HT-29 (cell line): Measurements from ENCODE around the gene FAM149B1. TPM values are rescaled to one million over a fixed set of nuclear protein-coding genes. Genes with fewer than 3 reads are reported as not detected.

Experiments used
- DNase-seq: peaks from one replicate; pipeline ENCODE4 v3.0.0-alpha.2; 2015; ENCODE audit warnings: low spot score
- total RNA-seq: library from RNA; depleted of rRNA; stranded (reverse); fragments of >200 nt; shearing (Covaris generic); gene quantifications from 2 replicates; pipeline ENCODE4 v1.2.3, GENCODE V29; 2014

Gene FAM149B1
- total RNA-seq, 1 experiment from 2014 or later: 4.3 TPM

GRCh38 chr10:73174148-73174925 is 6.4 kb downstream of the FAM149B1 start:
- DNase-seq: no peak

DNA sequence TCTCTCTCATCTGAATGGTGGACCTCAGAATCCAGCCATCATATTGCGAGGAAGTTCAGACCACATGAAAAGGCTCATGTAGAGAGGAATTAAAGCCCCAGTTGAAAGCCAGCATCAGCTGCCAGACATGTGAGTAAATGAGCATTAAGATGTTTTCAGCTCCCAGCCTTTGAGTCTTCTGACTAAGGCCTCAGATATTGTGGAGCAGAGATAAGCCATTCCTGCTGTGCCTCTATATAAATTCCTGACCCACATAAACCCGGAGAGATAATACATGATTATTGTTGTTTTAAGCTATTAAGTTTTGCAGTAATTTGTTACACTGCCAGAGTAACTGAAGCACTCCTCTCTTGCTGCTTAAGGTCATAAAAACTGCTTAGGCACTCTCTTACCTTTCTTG is 14.6 kb downstream of the FAM149B1 start:
- DNase-seq: no peak

GRCh38 chr10:73183667-73184281 is 15.9 kb downstream of the FAM149B1 start:
- DNase-seq: no peak

DNA sequence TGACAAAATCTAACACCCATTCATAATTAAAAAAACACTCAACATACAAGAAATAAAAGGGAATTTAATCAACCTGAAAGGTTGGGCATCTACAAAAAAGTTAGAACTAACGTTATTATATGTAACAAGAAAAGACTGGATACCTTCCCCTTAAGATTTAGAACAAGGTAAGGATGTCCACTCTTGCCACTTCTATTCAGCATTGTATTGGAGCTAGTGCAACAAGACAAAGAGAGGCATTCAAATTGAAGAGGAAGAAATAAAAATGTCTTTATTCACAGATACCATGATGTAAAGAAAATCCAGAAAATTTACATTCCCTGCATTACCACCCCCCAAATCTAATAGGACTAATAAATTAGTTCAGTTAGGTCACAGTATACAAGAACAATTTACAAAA is 18.3 kb downstream of the FAM149B1 start:
- DNase-seq: no peak

- DNase-seq: no peak
Observed at GRCh38 chr10:73190188-73190587, 22.3 kb downstream of the FAM149B1 start.

- DNase-seq: no peak
Observed at GRCh38 chr10:73205081-73205480, 37.2 kb downstream of the FAM149B1 start.

DNA sequence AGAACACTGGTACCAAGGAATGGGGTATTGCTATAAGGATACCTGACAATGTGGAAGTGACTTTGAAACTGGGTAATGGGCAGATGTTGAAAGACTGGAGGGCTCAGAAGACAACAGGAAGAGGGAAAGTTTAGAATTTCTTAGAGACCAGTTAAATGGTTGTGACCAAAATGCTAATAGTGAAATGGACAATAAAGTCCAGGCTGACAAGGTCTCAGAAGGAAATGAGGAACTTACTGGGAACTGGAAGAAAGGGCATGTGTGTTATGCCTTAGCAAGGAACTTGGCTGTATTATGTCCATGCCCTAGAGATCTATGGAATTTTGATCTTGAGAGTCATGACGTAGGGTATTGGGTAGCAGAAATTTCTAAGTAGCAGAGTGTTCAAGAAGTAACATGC is 38.0 kb downstream of the FAM149B1 start:
- no peak for DNase-seq

GRCh38 chr10:73206385-73206784 is 38.5 kb downstream of the FAM149B1 start:
- no peak for DNase-seq

GRCh38 chr10:73207883-73208282 is 40.0 kb downstream of the FAM149B1 start:
- DNase-seq: no peak

- no peak for DNase-seq
Observed at GRCh38 chr10:73209705-73210104, 41.8 kb downstream of the FAM149B1 start.

GRCh38 chr10:73210395-73211105 is 42.6 kb downstream of the FAM149B1 start:
- DNase-seq: no peak

- DNase-seq: no peak
Observed at GRCh38 chr10:73211106-73211811, 43.3 kb downstream of the FAM149B1 start.

GRCh38 chr10:73215749-73216148 is 47.8 kb downstream of the FAM149B1 start:
- DNase-seq: no peak

DNA sequence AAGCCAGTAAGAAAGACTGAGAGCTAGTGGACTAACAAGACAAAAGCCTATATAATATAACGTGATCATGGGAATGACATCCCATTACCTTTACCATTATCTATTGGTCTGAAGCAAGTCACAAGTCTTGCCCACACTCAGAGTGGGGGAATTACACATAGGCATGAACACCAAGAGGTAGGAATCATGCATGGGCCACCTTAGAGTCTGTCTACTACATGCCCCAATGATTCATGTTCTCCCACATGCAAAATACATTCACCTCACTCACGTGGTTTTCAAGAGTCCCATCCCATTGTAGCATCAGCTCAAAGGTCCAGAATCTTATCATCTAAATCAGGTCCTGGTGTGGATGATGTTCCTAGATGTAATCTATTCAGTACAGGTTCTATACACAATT is 49.7 kb downstream of the FAM149B1 start:
- DNase-seq: no peak

DNA sequence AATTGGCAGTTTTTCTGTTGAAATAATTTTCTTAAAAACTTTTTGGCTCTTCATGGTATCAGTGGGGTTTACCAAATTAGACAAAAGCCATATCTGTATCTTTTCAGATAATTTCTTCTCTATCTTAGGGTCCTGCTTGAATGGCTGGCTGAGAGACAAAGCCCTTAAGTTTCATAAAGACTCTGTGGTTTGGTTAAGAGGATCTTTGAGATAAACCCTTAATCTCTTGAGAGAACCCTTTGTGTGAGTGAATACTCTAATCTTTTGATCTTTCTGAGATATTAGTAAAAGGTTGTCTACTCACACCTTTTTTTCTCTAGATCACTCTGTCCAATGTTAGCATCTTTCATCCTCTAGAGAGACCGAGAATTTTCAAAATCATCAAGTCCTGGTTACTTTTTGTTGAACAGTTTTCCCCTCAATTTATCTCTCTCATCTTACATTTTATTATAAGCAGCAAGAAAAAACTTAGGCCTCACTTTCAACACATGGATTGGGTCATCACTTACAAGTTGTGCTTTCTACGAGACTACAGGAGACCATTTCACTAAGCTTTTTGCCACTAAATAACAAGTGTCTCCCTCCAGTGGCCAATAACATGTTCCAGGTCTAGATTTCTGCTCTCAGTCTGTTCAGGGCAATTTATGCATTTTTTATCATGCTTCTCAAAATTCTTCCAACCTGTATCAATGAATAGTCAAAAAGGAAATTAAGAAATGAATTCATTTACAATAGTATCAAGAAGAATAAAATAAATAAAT is 50.7 kb downstream of the FAM149B1 start:
- peak; percentile 46 for DNase-seq

DNA sequence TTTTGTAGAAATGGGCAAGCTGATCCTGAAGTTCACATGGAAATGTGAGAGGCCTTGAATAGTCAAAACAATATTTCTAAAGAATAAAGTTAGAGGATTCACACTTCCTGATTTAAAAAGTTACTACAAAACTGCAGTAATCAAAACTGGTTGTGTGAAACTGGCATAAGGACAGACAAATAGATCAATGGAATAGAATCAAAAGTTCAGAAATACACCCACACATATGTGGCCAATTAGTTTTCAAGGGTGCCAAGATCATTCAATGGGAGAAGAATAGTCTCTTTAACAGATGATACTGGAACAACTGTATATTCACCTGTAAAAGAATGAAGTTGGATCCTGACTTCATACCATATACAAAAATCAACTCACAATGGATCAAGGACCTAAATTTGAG is 51.5 kb downstream of the FAM149B1 start:
- no peak for DNase-seq

GRCh38 chr10:73220989-73221388 is 53.1 kb downstream of the FAM149B1 start:
- no peak for DNase-seq

GRCh38 chr10:73225518-73225917 is 57.6 kb downstream of the FAM149B1 start:
- DNase-seq: no peak

- DNase-seq: no peak
Observed at GRCh38 chr10:73226663-73227062, 58.7 kb downstream of the FAM149B1 start.

- DNase-seq: no peak
Observed at GRCh38 chr10:73228247-73228646, 60.3 kb downstream of the FAM149B1 start.

- DNase-seq: no peak
Observed at GRCh38 chr10:73229567-73229966, 61.6 kb downstream of the FAM149B1 start.
